GM12801 (cell line): ENCODE measurements around the gene PHLPP2.

Experiments used
- TF ChIP-seq, protein P1 (sequence below): IDR thresholded peaks from one replicate; pipeline ENCODE4 v1.5.1; 2011; ENCODE audit warnings: control low read depth; ENCODE audit not compliant: insufficient read length; ENCODE audit errors: extremely low read depth

PHLPP2 gene

DNA sequence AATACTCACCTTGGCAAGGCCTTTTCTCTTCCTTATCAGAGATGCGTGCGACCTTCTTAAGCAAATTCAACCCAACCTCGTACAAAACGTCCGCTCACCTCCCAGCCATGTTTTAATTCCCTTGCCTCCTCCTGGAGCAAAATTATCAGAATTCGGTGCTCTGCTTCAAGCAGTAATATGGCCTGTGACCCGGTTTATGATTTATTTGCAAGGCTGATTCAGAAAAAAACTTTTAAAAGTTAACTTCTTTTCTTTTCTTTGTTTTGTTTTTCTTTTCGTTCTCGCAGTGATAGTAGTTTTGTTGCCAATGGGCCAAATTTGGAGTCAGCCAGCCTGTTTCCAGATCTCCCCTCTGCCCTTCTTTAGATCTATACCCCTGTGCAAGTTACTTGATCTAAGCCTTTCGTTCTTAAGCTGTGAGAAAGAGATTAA is at the start of gene PHLPP2:
Gene PHLPP2 (minus strand): TSS at position 382 of the 432 bp plus-strand sequence. CDS start 9,906 bp downstream, outside the sequence.
- TF ChIP-seq, protein P1, sequence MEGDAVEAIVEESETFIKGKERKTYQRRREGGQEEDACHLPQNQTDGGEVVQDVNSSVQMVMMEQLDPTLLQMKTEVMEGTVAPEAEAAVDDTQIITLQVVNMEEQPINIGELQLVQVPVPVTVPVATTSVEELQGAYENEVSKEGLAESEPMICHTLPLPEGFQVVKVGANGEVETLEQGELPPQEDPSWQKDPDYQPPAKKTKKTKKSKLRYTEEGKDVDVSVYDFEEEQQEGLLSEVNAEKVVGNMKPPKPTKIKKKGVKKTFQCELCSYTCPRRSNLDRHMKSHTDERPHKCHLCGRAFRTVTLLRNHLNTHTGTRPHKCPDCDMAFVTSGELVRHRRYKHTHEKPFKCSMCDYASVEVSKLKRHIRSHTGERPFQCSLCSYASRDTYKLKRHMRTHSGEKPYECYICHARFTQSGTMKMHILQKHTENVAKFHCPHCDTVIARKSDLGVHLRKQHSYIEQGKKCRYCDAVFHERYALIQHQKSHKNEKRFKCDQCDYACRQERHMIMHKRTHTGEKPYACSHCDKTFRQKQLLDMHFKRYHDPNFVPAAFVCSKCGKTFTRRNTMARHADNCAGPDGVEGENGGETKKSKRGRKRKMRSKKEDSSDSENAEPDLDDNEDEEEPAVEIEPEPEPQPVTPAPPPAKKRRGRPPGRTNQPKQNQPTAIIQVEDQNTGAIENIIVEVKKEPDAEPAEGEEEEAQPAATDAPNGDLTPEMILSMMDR = no peak

- TF ChIP-seq, protein P1 = no peak
Measured at GRCh38 chr16:71771571-71771970, 47.1 kb upstream of the PHLPP2 start.

GRCh38 chr16:71769222-71769621 is 44.7 kb upstream of the PHLPP2 start:
- TF ChIP-seq, protein P1 = no peak

DNA sequence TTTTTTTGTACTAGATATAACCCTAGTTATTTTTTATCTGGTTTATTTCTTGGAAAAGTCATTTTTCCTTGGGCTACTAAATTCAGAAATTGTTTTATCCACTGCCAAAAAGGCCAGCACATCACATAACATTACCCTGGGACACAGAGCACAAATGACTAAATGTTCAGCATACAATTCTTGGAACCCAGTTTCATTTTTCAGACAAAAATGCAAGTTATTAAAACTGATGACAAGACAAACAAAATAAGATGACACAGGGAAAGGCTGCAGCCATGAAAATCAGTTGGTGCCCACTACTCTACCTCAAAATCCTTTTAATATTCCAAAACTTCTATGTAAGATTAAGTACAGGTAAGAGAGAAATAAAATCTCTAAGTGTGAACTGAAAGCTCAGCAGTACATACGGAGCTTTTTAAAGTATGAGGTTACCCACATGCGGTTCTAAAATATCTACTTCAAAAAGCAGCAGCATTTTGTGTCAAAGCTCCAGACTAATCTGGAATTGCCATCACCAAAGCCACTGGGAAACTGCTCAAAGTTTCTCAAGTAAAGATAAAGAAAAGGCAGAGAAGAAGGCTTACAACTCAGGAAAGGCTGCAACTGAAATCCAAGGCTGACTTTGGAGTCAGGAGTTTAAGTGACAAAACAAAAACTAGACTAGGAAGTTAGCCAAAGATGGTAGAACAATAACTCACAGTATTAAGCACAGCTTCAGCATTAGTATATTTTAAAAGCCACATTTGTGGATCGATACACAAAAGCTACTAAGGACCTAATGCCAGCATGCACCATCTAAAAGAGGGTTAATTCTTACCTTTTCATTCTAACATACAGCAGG is 42.8 kb upstream of the PHLPP2 start:
- TF ChIP-seq, protein P1 = no peak

DNA sequence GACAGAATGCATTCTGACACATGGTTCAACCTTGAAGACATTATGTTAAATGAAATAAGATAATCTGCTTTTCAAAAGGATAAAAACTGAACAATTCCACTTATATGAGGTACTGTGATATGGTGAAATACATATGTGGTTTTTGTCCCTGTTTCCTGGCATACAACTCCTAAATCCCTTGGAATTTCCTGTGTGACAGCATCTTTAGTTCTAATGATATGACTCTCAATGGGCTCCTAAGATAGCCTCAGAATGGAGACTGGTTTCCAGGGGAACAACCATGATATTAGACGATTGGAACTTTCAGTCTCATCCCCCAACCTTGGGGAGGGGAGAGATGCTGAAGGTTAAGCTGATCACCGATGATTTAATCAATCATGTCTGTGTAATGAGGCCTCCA is 37.7 kb upstream of the PHLPP2 start:
- TF ChIP-seq, protein P1 = no peak

DNA sequence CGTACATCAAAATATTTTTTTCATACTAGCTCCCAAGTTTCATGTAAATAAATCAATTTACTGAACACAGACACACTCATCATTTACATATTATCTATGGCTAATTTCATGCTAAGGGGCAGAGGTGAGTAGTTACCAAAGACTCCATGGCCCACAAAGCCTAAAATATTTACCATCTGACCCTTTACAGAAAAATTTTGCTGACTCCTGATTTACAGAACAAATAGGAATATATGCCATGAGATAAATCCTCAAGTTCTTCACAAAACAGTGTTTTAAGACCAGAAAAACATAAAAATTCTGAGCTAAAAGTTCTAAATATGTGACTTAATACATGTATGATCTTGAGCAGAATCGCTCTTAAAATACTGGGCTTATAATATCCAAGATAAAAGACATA is 36.6 kb upstream of the PHLPP2 start:
- TF ChIP-seq, protein P1 = no peak

DNA sequence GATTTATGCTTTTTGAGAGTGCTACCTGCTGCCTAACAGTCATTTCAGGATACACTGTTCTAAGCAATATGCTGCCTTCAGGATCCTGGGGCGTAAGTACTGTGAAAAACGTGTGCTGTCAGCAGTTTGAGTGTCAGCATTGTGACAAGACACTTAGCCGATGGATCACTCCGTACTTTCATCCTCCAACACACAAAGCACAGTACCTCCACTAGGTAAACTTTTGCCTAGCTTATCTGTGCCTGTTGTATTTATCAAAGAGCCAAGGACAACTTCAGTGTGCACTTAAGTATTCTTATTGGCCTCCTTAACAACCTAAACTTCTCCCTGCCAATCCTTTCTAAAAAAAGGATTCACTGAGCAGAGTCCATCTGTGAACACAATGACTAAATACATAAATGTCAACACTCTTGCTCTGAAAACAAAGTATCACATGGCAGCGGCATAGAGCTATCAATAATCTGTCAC is 33.8 kb upstream of the PHLPP2 start:
- TF ChIP-seq, protein P1 = no peak
